ENCODE data around the gene ITGAE.
A peak's percentile ranks its signal among the peaks of the same experiment; 100 is the strongest.
"Not testable (repeated sequence)": the region's sequence is repeated elsewhere in the genome, so short reads cannot be mapped to it uniquely, and the experiment has no call there.

The ITGAE gene

GRCh38 chr17:3723556-3724377 is 77.2 kb downstream of the ITGAE start, which contains the start of gene HASPIN:
TSS of gene HASPIN (plus strand) at chr17:3723903. CDS start at chr17:3723936, 33 bp downstream.
- peak; percentile 93 for DNase-seq

- no peak for DNase-seq
Observed at GRCh38 chr17:3723188-3723555, 77.8 kb downstream of the ITGAE start.

- DNase-seq: no peak
Observed at GRCh38 chr17:3722716-3723115, 78.3 kb downstream of the ITGAE start.

GRCh38 chr17:3719265-3719664 is 81.7 kb downstream of the ITGAE start:
- DNase-seq: no peak

GRCh38 chr17:3718201-3718600 is 82.8 kb downstream of the ITGAE start:
- DNase-seq: no peak

GRCh38 chr17:3715296-3715695 is 85.7 kb downstream of the ITGAE start:
- DNase-seq: no peak

GRCh38 chr17:3712811-3713463 is 88.1 kb downstream of the ITGAE start:
- DNase-seq: peak; percentile 96

GRCh38 chr17:3710951-3711383 is 90.0 kb downstream of the ITGAE start:
- DNase-seq: peak; percentile 71

GRCh38 chr17:3708366-3708765 is 92.6 kb downstream of the ITGAE start:
- DNase-seq: no peak

- not testable (repeated sequence) for DNase-seq
Observed at GRCh38 chr17:3705718-3705984, 95.3 kb downstream of the ITGAE start.

GRCh38 chr17:3704931-3705717 is 95.9 kb downstream of the ITGAE start:
- no peak for DNase-seq

GRCh38 chr17:3702041-3702539 is 98.9 kb downstream of the ITGAE start:
- not testable (repeated sequence) for DNase-seq

- no peak for DNase-seq
Observed at GRCh38 chr17:3699951-3700350, 101.0 kb downstream of the ITGAE start.

- no peak for DNase-seq
Observed at GRCh38 chr17:3698139-3698538, 102.8 kb downstream of the ITGAE start.

GRCh38 chr17:3697103-3697476 is 103.9 kb downstream of the ITGAE start:
- DNase-seq: no peak

- DNase-seq: peak; percentile 59
Observed at GRCh38 chr17:3695723-3696411, 105.1 kb downstream of the ITGAE start, which contains the start of gene P2RX5. TSS of gene P2RX5 (minus strand) at chr17:3696155. CDS start at chr17:3696005, 150 bp downstream.

GRCh38 chr17:3695129-3695722 is 105.8 kb downstream of the ITGAE start:
- no peak for DNase-seq

GRCh38 chr17:3693829-3694231 is 107.2 kb downstream of the ITGAE start:
- peak; percentile 51 for DNase-seq

- DNase-seq: no peak
Observed at GRCh38 chr17:3693141-3693540, 107.8 kb downstream of the ITGAE start.

- no peak for DNase-seq
Observed at GRCh38 chr17:3692346-3692745, 108.6 kb downstream of the ITGAE start.

- peak; percentile 56 for DNase-seq
Observed at GRCh38 chr17:3691617-3692067, 109.3 kb downstream of the ITGAE start.

GRCh38 chr17:3690094-3690715 is 110.8 kb downstream of the ITGAE start:
- DNase-seq: no peak

Data from hematopoietic multipotent progenitor cell treated with erythropoietin and hydrocortisone succinate and interleukin-3 and kit ligand, for 8 days (in vitro differentiated cells).